ENCODE results near the gene BORCS8.
"Not testable (repeated sequence)": the region's sequence is repeated elsewhere in the genome, so short reads cannot be mapped to it uniquely, and the experiment has no call there.

The BORCS8 gene

GRCh38 chr19:19154768-19155494 lies 37.0 kb downstream of the BORCS8 start:
- DNase-seq = no peak
- Mint-ChIP-seq H3K9me3 (no peaks in the 10 kb centered on the region), H3K36me3 (ENCODE audit: low read depth) (peaks cover 15% of the 10 kb centered on the region), H3K4me3 (no peak overlapping the region), H3K4me1 (ENCODE audit: low read depth) (no peaks in the 10 kb centered on the region), H3K27me3 (no peaks in the 10 kb centered on the region), H3K27ac (no peak overlapping the region)

GRCh38 chr19:19152668-19153384 lies 39.1 kb downstream of the BORCS8 start:
- no peak overlapping the region for H3K4me3 Mint-ChIP-seq
- DNase-seq = no peak
- no peak overlapping the region for H3K27ac Mint-ChIP-seq
- H3K36me3 Mint-ChIP-seq (ENCODE audit: low read depth) = peaks cover 27% of the 10 kb centered on the region
- H3K27me3 Mint-ChIP-seq = no peaks in the 10 kb centered on the region
- H3K9me3 Mint-ChIP-seq = no peaks in the 10 kb centered on the region
- H3K4me1 Mint-ChIP-seq (ENCODE audit: low read depth) = no peaks in the 10 kb centered on the region

GRCh38 chr19:19151418-19151817 lies 40.5 kb downstream of the BORCS8 start:
- Mint-ChIP-seq H3K27ac (no peak overlapping the region), H3K27me3 (no peaks in the 10 kb centered on the region), H3K36me3 (ENCODE audit: low read depth) (peaks cover 28% of the 10 kb centered on the region), H3K9me3 (no peaks in the 10 kb centered on the region), H3K4me1 (ENCODE audit: low read depth) (no peaks in the 10 kb centered on the region), H3K4me3 (no peak overlapping the region)
- no peak for DNase-seq

GRCh38 chr19:19149435-19149834 lies 42.5 kb downstream of the BORCS8 start:
- Mint-ChIP-seq H3K27ac (no peak overlapping the region), H3K4me1 (ENCODE audit: low read depth) (no peaks in the 10 kb centered on the region), H3K27me3 (no peaks in the 10 kb centered on the region), H3K9me3 (no peaks in the 10 kb centered on the region), H3K4me3 (no peak overlapping the region), H3K36me3 (ENCODE audit: low read depth) (peaks cover 21% of the 10 kb centered on the region)
- no peak for DNase-seq

GRCh38 chr19:19148504-19148903 lies 43.4 kb downstream of the BORCS8 start:
- not testable (repeated sequence) for H3K4me1 Mint-ChIP-seq (ENCODE audit: low read depth); DNase-seq; H3K4me3 Mint-ChIP-seq; H3K9me3 Mint-ChIP-seq; H3K27ac Mint-ChIP-seq; H3K27me3 Mint-ChIP-seq
- H3K36me3 Mint-ChIP-seq (ENCODE audit: low read depth) = peaks cover 21% of the 10 kb centered on the region

- Mint-ChIP-seq H3K4me1 (ENCODE audit: low read depth) (no peaks in the 10 kb centered on the region), H3K9me3 (no peaks in the 10 kb centered on the region), H3K27me3 (no peaks in the 10 kb centered on the region), H3K36me3 (ENCODE audit: low read depth) (peaks cover 21% of the 10 kb centered on the region), H3K27ac (no peak overlapping the region), H3K4me3 (no peak overlapping the region)
- DNase-seq = no peak
Observed at GRCh38 chr19:19147344-19147743, 44.6 kb downstream of the BORCS8 start.

- Mint-ChIP-seq H3K36me3 (ENCODE audit: low read depth) (peaks cover 21% of the 10 kb centered on the region), H3K4me1 (ENCODE audit: low read depth) (no peaks in the 10 kb centered on the region), H3K27ac (no peak overlapping the region), H3K4me3 (no peak overlapping the region), H3K27me3 (no peaks in the 10 kb centered on the region), H3K9me3 (no peaks in the 10 kb centered on the region)
- no peak for DNase-seq
Observed at GRCh38 chr19:19146865-19147264, 45.1 kb downstream of the BORCS8 start.

GRCh38 chr19:19145684-19146608 lies 46.0 kb downstream of the BORCS8 start:
- DNase-seq = peak; percentile 94
- H3K9me3 Mint-ChIP-seq = no peaks in the 10 kb centered on the region
- H3K4me3 Mint-ChIP-seq = no peak overlapping the region
- no peak overlapping the region for H3K27ac Mint-ChIP-seq
- H3K36me3 Mint-ChIP-seq (ENCODE audit: low read depth) = peaks cover 21% of the 10 kb centered on the region
- H3K4me1 Mint-ChIP-seq (ENCODE audit: low read depth) = no peaks in the 10 kb centered on the region
- no peaks in the 10 kb centered on the region for H3K27me3 Mint-ChIP-seq

- no peak overlapping the region for H3K4me3 Mint-ChIP-seq
- H3K4me1 Mint-ChIP-seq (ENCODE audit: low read depth) = no peaks in the 10 kb centered on the region
- H3K27me3 Mint-ChIP-seq = no peaks in the 10 kb centered on the region
- no peaks in the 10 kb centered on the region for H3K9me3 Mint-ChIP-seq
- H3K36me3 Mint-ChIP-seq (ENCODE audit: low read depth) = peaks cover 21% of the 10 kb centered on the region
- DNase-seq = no peak
- no peak overlapping the region for H3K27ac Mint-ChIP-seq
Observed at GRCh38 chr19:19145281-19145680, 46.7 kb downstream of the BORCS8 start.

- Mint-ChIP-seq H3K4me3 (no peak overlapping the region), H3K27ac (no peak overlapping the region), H3K4me1 (ENCODE audit: low read depth) (peaks cover 20% of the 10 kb centered on the region), H3K27me3 (no peaks in the 10 kb centered on the region), H3K9me3 (no peaks in the 10 kb centered on the region), H3K36me3 (ENCODE audit: low read depth) (peaks cover 9% of the 10 kb centered on the region)
- no peak for DNase-seq
Observed at GRCh38 chr19:19142347-19142746, 49.6 kb downstream of the BORCS8 start.

- no peaks in the 10 kb centered on the region for H3K9me3 Mint-ChIP-seq
- no peak for DNase-seq
- H3K27me3 Mint-ChIP-seq = no peaks in the 10 kb centered on the region
- no peak overlapping the region for H3K27ac Mint-ChIP-seq
- H3K36me3 Mint-ChIP-seq (ENCODE audit: low read depth) = peaks cover 5% of the 10 kb centered on the region
- H3K4me1 Mint-ChIP-seq (ENCODE audit: low read depth) = peaks cover 25% of the 10 kb centered on the region
- H3K4me3 Mint-ChIP-seq = no peak overlapping the region
Observed at GRCh38 chr19:19140476-19140875, 51.5 kb downstream of the BORCS8 start.

GRCh38 chr19:19139876-19140229 lies 52.1 kb downstream of the BORCS8 start:
- no peaks in the 10 kb centered on the region for H3K27me3 Mint-ChIP-seq
- peaks cover 5% of the 10 kb centered on the region for H3K36me3 Mint-ChIP-seq (ENCODE audit: low read depth)
- H3K27ac Mint-ChIP-seq = no peak overlapping the region
- H3K4me1 Mint-ChIP-seq (ENCODE audit: low read depth) = peaks cover 30% of the 10 kb centered on the region
- no peak overlapping the region for H3K4me3 Mint-ChIP-seq
- DNase-seq = no peak
- no peaks in the 10 kb centered on the region for H3K9me3 Mint-ChIP-seq

GRCh38 chr19:19138109-19138981 lies 53.6 kb downstream of the BORCS8 start, which contains the start of gene TMEM161A:
Gene TMEM161A (minus strand): TSS chr19:19138478. CDS start chr19:19138428, 50 bp downstream.
- peak within 1 kb of the TSS; percentile 97 for H3K27ac Mint-ChIP-seq
- peak within 1 kb of the TSS; percentile 93 for H3K4me3 Mint-ChIP-seq
- peaks cover 12% of the 10 kb centered on the region for H3K36me3 Mint-ChIP-seq (ENCODE audit: low read depth)
- no peaks in the 10 kb centered on the region for H3K9me3 Mint-ChIP-seq
- peaks cover 32% of the 10 kb centered on the region for H3K4me1 Mint-ChIP-seq (ENCODE audit: low read depth)
- H3K27me3 Mint-ChIP-seq = no peaks in the 10 kb centered on the region
- peak; percentile 97 for DNase-seq
